Keratinocyte (primary cell): ENCODE results near the gene RPS27A.

ENCODE experiments used
- CTCF ChIP-seq, 3 experiments: IDR thresholded peaks in 1 of 3; conservative IDR thresholded peaks in 1 of 3; optimal IDR thresholded peaks in 1 of 3; 2 replicates in 2 of 3; 3 replicates in 1 of 3; pipeline versions ENCODE3 to v1.5.1; 2011; ENCODE audit warnings: low read length in 3 of 3, mild to moderate bottlenecking in 3 of 3, moderate library complexity in 2 of 3, control low read depth in 1 of 3, inconsistent platforms in 1 of 3; ENCODE audit not compliant: insufficient read depth in 2 of 3; ENCODE audit errors: extremely low read depth in 1 of 3
- EZH2 ChIP-seq: IDR thresholded peaks from one replicate; pipeline ENCODE4 v1.6.1; 2012; ENCODE audit warnings: inconsistent platforms, mild to moderate bottlenecking, low read length, moderate library complexity

DNA sequence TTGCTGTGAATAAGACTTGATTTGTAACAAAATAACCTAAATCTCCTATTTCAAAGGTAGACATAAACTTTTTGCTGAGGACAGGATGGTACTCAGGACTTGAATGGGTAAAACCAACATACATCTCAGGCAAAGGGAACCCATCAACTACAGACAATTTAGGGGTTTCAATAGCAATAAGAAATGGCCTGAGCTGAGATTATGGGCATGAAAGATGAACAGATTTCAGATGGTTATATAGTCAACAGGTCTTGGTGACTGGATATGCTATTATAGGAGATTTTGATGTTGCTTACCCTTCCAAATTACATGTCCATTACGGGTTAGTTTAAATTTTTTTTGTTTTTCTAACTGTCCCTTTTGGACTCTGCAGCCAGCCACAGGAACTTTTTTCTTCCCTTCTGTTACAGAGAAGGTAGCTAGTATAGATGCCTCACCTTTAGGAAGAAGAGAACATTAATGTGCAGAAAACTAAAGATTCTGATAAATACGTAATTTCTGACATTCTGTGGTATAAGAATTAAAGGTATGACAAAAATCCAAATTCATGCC is 4.6 kb downstream of the RPS27A start:
- TF ChIP-seq CTCF (optimal IDR thresholded peaks at IDR 0.05 in 1 of 3, IDR thresholded peaks at IDR 0.05 in 1 of 3, conservative IDR thresholded peaks at IDR 0.05 in 1 of 3; ENCODE audit: extremely low read depth in 1 of 3, insufficient read depth in 2 of 3, low read length in 3 of 3), result no peak
- TF ChIP-seq EZH2, result no peak
